ENCODE results near the gene LDHA. TPM values are rescaled to one million over a fixed set of nuclear protein-coding genes. Genes with fewer than 3 reads are reported as not detected.
"Not testable (repeated sequence)": the region's sequence is repeated elsewhere in the genome, so short reads cannot be mapped to it uniquely, and the experiment has no call there.

The LDHA gene
- total RNA-seq, 1 donor from 2014 or later, result 487 TPM

DNA sequence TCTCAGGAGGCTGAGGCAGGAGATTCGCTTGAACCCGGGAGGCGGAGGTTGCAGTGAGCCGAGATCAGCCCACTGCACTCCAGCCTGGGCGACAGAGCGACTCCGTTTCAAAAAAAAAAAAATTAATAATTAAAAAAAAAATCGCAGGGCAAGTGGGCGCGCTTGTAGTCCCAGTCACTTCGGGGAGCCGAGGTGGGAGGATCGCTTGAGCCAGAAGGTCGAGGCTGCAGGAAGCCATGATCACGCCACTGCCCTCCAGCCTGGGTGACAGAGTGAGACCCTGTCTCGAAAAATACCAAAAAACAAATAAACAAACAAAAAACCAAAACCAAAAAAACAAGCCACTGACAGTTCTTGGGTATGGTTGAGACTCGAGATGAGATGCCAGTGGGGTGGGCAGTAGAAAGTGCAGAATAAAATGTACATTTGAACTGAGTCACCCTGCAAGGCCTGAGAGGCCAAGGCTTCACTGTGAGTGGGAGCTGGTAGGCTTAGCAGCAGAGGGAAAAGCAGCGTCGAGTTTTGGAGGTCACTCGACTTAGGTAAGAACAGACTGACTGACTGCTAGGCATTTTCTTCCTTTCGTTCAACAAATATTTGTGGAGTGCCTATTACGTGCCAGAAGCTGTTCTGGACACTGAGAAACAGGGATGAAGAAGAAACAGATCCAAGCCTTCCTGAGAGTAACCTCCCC is 635 bp upstream of the LDHA start:
- DNase-seq (ENCODE audit: low read depth), result no peak

GRCh38 chr11:18394928-18395734 is 768 bp downstream of the LDHA start:
- peak; percentile 63 for DNase-seq (ENCODE audit: low read depth)

GRCh38 chr11:18395735-18396504 is 1.6 kb downstream of the LDHA start:
- peak; percentile 99 for DNase-seq (ENCODE audit: low read depth)

DNA sequence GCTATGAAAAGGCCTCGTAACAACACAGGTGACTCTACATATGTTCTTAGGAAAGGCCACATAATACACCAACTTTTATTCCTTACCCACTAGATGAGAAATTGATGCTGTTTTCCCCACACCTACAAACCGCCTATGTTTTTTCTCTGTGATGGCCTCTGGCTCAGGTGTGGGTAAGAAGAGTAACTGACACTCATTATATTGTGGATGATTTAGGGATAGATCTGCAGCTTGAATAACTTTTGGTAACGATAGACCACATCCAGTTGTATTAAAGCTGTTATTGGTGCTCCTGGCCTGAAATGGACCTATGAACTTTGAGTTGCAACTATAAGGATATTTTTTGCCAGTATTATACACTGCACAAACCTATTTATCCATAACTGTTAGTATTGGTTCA is 3.6 kb downstream of the LDHA start:
- no peak for DNase-seq (ENCODE audit: low read depth)

DNA sequence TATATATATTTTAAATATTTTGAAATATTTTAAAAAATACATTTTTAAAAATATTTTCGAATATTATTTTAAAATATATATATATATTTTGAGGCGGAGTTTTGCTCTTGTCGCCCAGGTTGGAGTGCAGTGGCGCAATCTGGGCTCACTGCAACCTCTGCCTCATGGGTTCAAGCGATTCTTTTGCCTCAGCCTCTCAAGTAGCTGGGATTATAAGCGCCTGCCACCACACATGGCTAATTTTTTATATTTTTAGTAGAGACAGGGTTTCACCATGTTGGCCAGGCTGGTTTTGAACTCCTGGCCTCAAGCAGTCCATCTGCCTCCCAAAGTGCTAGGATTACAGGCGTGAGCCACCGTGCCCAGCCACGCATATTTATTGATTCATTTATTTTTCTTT is 6.7 kb downstream of the LDHA start:
- DNase-seq (ENCODE audit: low read depth), result not testable (repeated sequence)

DNA sequence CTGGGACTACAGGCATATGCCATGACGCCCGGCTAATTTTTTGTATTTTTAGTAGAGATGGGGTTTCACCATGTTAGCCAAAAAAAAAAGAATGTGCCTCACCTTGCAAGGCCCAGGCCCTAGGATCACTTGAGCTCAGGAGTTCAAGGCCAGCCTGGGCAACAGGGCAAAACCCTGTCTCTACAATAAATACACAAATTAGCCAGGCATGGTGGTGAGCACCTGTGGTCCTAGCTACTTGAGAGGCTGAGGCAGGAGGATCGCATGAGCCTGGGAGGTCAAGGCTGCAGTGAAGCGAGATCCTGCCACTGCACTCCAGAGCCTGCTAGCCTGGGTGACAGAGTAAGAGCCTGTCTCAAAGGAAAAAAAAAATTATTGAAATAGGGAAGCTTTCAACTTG is 9.7 kb downstream of the LDHA start:
- DNase-seq (ENCODE audit: low read depth), result no peak

DNA sequence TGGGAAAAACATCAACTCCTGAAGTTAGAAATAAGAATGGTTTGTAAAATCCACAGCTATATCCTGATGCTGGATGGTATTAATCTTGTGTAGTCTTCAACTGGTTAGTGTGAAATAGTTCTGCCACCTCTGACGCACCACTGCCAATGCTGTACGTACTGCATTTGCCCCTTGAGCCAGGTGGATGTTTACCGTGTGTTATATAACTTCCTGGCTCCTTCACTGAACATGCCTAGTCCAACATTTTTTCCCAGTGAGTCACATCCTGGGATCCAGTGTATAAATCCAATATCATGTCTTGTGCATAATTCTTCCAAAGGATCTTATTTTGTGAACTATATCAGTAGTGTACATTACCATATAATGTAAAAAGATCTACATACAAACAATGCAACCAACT is 13.0 kb downstream of the LDHA start:
- not testable (repeated sequence) for DNase-seq (ENCODE audit: low read depth)

- DNase-seq (ENCODE audit: low read depth), result no peak
These were observed 14.4 kb downstream of the LDHA start for GRCh38 chr11:18408558-18409291.

DNA sequence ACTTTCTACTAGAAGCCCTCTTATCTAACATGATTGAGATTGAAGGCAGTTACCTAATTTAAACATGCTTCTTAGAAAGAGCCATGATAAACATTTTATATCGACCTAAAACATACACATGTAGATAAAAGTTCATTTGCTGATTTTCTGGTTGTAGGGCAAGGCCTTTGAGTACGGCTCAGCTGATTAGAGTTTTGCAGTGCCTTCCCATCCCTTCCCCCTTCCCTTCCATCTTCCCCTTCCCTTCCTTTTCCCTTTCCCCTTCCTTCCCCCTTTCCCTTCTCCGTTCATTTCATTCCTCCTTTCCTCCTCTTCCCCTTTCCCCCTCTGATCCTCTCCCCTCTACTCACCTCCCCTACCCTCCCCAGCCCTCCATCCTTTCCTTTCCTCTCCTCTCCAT is 22.1 kb downstream of the LDHA start:
- DNase-seq (ENCODE audit: low read depth), result no peak

DNA sequence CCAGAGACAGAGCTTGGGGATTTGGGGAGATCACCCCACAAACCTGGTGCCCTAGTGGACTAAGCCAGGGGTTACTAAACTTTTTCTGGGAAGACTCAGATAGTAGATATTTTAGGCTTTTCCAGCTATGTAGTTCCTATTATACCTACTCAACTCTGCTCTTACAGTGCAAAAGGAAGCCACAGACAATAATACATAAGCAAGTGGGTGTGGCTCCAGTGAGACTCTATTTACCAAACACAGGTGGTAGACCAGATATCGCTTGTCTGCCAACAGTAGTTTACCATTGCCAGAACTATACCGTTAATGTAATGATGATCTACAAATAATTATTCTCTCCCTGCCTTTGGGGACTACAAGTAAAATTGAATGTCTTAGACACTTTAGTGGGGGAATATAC is 24.7 kb downstream of the LDHA start:
- DNase-seq (ENCODE audit: low read depth), result no peak

DNA sequence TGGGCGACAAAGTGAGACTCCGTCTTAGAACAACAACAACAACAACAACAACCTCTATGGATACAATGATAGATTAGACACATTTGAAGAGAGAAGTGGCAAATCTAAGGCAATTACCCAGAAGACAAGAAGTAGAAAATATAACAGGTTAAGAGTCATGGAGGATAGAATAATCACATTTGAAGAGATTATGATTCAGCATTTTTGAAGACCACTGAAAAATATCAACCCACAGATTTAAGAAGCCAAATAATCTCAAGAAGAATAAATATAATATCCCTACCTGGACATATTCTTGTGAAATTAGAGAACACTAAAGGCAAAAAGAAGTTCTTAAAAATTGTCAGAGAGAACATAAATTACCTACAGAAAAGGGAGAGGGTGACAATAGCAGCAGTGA is 25.7 kb downstream of the LDHA start:
- DNase-seq (ENCODE audit: low read depth), result no peak

DNA sequence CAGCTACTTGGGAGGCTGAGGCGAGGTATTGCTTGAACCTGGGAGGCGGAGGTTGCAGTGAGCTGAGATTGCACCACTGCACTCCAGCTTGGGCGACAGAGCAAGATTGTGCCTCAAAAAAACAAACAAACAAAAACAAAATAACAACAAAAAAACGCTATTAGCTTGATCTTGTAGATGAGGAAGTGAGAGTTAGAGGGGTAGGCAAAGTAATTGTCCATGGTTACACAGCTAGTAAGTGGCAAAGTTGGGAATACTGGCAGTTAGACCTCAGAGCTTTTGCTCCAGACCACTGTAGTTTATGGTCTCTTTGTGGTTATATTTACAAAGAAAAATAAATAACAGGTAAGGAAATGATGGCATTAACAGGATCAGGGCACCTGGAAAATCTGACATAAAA is 32.9 kb downstream of the LDHA start:
- no peak for DNase-seq (ENCODE audit: low read depth)

DNA sequence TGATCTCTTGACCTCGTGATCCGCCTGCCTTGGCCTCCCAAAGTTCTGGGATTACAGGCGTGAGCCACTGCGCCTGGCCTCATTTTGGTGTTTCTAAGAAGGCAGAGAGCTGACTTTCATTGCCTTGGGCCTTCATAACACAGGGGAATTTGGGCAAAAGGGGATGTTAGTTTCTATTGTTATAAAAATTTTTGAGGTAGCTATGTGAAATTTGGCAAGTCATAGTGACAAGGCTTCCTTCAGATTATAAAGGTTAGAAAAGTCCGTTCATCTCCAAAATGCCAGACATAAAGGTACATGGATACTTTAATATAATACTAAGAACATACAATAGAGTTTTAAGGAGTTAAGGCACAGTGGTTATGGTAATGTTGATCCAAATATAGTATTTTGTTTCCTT is 35.0 kb downstream of the LDHA start:
- no peak for DNase-seq (ENCODE audit: low read depth)

GRCh38 chr11:18438691-18439090 is 44.3 kb downstream of the LDHA start:
- DNase-seq (ENCODE audit: low read depth), result no peak

DNA sequence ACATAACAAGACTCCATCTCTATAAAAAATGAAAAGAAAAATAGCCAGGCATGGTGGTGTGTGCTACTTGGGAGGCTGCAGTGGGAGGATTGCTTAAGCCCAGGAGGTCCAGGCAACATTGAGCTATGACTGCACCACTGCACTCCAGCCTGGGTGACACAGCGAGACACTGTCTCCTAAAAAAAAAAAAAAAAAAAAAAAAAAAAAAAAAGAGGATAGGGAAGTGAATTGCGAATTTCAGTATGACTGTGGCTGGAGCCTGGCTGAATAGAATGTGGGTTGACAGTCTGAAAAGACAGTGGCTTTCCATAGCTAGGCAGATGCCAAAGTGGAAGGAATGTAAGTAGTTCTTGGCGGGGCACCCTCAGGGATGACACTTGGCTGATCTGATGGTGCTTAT is 54.9 kb downstream of the LDHA start:
- DNase-seq (ENCODE audit: low read depth), result no peak

- DNase-seq (ENCODE audit: low read depth), result peak; percentile 11
These were observed 58.6 kb downstream of the LDHA start for GRCh38 chr11:18452927-18453326.

- DNase-seq (ENCODE audit: low read depth), result no peak
These were observed 61.5 kb downstream of the LDHA start, which contains the start of gene LDHAL6A for GRCh38 chr11:18455686-18456372. LDHAL6A (plus strand) TSS chr11:18455856; CDS start chr11:18456681, 825 bp downstream.

GRCh38 chr11:18457450-18457849 is 63.1 kb downstream of the LDHA start:
- DNase-seq (ENCODE audit: low read depth), result no peak

Data from myocyte (in vitro differentiated cells).